SHP77 (cell line): ENCODE measurements around the gene ID4.

ENCODE experiments used
- DNase-seq, 2 experiments: peaks; one replicate each; lab custom pipeline; 2025; lab: John Stamatoyannopoulos, UW

Gene ID4

GRCh38 chr6:19836799-19837510, at the start of gene ID4:
TSS of gene ID4 (plus strand) at chr6:19837370. CDS start at chr6:19837755, 385 bp downstream.
- no peak for DNase-seq

- DNase-seq = no peak
These were observed 48.5 kb upstream of the ID4 start for GRCh38 chr6:19788686-19789085.

- DNase-seq = no peak
These were observed 47.9 kb upstream of the ID4 start for GRCh38 chr6:19789100-19789803.

- DNase-seq = no peak
These were observed 45.9 kb upstream of the ID4 start for GRCh38 chr6:19791267-19791666.

- DNase-seq = no peak
These were observed 42.0 kb upstream of the ID4 start for GRCh38 chr6:19795211-19795610.

GRCh38 chr6:19796452-19796851, 40.7 kb upstream of the ID4 start:
- no peak for DNase-seq

GRCh38 chr6:19798362-19798761, 38.8 kb upstream of the ID4 start:
- DNase-seq = no peak

- no peak for DNase-seq
These were observed 34.5 kb upstream of the ID4 start for GRCh38 chr6:19802656-19803055.

GRCh38 chr6:19803331-19804204, 33.6 kb upstream of the ID4 start:
- peak; percentile 2 to 8 for DNase-seq

GRCh38 chr6:19804205-19805128, 32.7 kb upstream of the ID4 start:
- peak; percentile 89 to 92 for DNase-seq

GRCh38 chr6:19805129-19805481, 32.1 kb upstream of the ID4 start:
- peak in 1 of 2 experiments; percentile 32 for DNase-seq

- no peak for DNase-seq
These were observed 30.2 kb upstream of the ID4 start for GRCh38 chr6:19806971-19807396.

- DNase-seq = no peak
These were observed 25.6 kb upstream of the ID4 start for GRCh38 chr6:19811397-19812079.

- peak; percentile 13 to 61 for DNase-seq
These were observed 24.6 kb upstream of the ID4 start for GRCh38 chr6:19812512-19813119.

GRCh38 chr6:19818805-19819204, 18.4 kb upstream of the ID4 start:
- DNase-seq = no peak

- DNase-seq = no peak
These were observed 12.9 kb upstream of the ID4 start for GRCh38 chr6:19824058-19824807.

GRCh38 chr6:19827247-19827646, 9.9 kb upstream of the ID4 start:
- no peak for DNase-seq

- DNase-seq = no peak
These were observed 9.3 kb upstream of the ID4 start for GRCh38 chr6:19827903-19828302.

- no peak for DNase-seq
These were observed 7.0 kb upstream of the ID4 start for GRCh38 chr6:19830171-19830570.

GRCh38 chr6:19831358-19831757, 5.8 kb upstream of the ID4 start:
- no peak for DNase-seq
